Lower leg skin (tissue), 3 donors: Measurements from ENCODE around the gene EP400.

Experiments used
- POLR2A ChIP-seq, 2 donors: fragments of 450-650 bp; IDR thresholded peaks; one replicate each; pipeline ENCODE4 v1.6.1; 2016 to 2017; ENCODE audit warnings: antibody characterized with exemption in 2 of 2, mild to moderate bottlenecking in 1 of 2, moderate library complexity in 1 of 2
- TF ChIP-seq, protein P1 (sequence below), 3 donors: fragments of 450-650 bp; IDR thresholded peaks; one replicate each; pipeline ENCODE4 v1.5.1; 2016; ENCODE audit warnings: antibody characterized with exemption in 3 of 3, mild to moderate bottlenecking in 3 of 3, moderate library complexity in 2 of 3

DNA sequence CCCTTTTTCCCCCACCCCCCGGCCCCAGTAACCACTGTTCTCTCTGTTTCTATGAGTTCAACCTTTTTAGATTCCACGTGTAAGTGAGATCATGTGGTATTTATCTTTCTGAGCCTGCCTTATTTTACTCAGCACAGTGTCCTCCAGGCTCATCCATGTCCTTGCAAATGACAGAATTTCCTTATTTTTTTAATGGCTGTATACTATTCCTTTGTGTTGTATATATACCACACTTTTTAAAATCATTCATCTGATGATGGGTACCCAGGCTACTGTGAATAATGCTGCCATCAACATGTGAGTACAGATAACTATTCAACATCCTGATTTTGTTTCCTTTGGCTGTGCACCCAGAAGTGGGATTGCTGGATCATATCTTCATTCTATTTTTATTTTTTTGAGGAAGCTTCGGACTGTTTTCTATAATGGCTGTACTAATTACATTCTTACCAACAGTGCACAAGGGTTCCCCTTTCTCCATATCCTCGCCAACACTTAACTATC is 139.7 kb downstream of the EP400 start:
- TF ChIP-seq, protein P1, sequence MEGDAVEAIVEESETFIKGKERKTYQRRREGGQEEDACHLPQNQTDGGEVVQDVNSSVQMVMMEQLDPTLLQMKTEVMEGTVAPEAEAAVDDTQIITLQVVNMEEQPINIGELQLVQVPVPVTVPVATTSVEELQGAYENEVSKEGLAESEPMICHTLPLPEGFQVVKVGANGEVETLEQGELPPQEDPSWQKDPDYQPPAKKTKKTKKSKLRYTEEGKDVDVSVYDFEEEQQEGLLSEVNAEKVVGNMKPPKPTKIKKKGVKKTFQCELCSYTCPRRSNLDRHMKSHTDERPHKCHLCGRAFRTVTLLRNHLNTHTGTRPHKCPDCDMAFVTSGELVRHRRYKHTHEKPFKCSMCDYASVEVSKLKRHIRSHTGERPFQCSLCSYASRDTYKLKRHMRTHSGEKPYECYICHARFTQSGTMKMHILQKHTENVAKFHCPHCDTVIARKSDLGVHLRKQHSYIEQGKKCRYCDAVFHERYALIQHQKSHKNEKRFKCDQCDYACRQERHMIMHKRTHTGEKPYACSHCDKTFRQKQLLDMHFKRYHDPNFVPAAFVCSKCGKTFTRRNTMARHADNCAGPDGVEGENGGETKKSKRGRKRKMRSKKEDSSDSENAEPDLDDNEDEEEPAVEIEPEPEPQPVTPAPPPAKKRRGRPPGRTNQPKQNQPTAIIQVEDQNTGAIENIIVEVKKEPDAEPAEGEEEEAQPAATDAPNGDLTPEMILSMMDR (IDR thresholded peaks at IDR 0.05) = no peak
- no peak for TF ChIP-seq POLR2A (IDR thresholded peaks at IDR 0.05)
